Measurements from ENCODE around the gene CPB1. TPM values are rescaled to one million over a fixed set of nuclear protein-coding genes. Genes with fewer than 3 reads are reported as not detected.

The CPB1 gene
- total RNA-seq, 6 donors from 2014 or later, result 5.6 to 11.3 TPM; not detected in 4

DNA sequence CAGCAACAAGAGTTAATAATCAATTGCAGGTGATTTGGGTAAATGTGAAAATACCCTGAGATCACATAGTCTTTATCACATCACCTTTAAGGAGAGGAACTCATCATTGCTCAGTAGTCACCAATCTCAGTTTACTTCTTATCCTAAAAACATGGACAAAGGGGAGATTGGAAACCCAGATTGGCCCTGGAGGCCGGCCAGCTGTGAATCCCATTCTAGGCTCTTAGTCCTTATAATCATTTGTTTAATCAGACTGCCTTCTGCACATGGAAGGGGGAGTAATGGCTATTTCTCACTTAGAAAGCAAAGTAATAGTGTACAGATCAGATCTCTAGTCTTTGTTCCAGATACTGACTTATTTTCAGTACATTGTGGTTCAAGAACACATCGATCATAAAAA lies 37.2 kb upstream of the CPB1 start:
- WGBS, 2 donors, result 84 to 87% methylated on average over 2 of the region's 2 CpGs
- TF ChIP-seq POLR2A (IDR thresholded peaks at IDR 0.05), result no peak
- ATAC-seq (ENCODE audit: low FRiP score in 2 of 2), result no peak
- no peaks in the 10 kb centered on the region for H3K36me3 ChIP-seq
- H3K27ac ChIP-seq, result peak overlapping the region in 1 of 4 donors; percentile 48
- H3K9me3 ChIP-seq, result peaks cover 0 to 4% (median 0%) of the 10 kb centered on the region in 4 donors
- no peak for DNase-seq
- H3K27me3 ChIP-seq, result no peaks in the 10 kb centered on the region
- no peaks in the 10 kb centered on the region for H3K4me1 ChIP-seq
- H3K4me3 ChIP-seq, result no peak overlapping the region

DNA sequence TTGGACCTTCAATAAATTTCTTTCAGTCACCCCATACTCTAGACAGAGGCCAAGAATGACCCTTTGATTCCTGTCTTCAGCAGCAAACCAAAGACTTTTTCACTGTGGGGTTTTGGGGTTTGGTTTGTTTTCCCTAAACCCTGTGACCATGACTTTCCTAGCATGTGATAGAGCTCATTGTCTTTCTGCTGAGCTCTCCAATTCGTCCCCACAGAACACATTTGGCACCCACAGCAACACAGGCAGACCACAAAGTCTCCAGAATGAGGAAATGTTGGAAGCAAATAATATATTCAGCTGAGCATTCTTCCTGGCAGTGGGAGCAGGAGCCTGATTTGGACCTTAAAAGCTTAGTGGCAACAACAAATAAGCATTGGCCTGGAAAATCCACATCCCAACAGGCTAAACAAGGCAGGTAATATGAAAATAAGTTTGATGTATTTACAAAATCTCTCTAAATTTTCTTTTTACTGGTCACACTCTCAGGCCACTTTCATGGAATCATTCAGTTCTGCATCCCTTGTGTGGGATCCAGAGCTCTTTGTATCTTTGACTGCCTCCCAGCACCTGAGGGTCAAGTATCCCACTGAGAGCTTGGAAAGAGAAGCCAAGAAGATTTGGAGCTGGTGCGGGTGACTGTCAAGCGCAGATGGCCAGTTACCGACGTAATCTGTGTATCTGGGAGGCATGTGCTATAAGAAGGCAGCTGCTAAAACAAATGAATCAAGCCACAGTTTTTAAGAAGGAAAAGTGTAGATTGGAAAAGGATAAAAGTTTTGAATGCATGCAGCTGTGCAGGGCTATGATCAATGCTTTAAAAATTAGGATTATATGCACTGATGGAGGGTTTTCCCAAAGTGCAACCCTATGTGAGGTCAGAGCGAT lies 36.5 kb upstream of the CPB1 start:
- no peaks in the 10 kb centered on the region for H3K36me3 ChIP-seq
- H3K9me3 ChIP-seq, result peaks cover 0 to 4% (median 0%) of the 10 kb centered on the region in 4 donors
- peak overlapping the region in 1 of 4 donors; percentile 48 for H3K27ac ChIP-seq
- TF ChIP-seq POLR2A (IDR thresholded peaks at IDR 0.05), result peak in 1 of 4 donors; percentile 43
- TF ChIP-seq, protein P1, sequence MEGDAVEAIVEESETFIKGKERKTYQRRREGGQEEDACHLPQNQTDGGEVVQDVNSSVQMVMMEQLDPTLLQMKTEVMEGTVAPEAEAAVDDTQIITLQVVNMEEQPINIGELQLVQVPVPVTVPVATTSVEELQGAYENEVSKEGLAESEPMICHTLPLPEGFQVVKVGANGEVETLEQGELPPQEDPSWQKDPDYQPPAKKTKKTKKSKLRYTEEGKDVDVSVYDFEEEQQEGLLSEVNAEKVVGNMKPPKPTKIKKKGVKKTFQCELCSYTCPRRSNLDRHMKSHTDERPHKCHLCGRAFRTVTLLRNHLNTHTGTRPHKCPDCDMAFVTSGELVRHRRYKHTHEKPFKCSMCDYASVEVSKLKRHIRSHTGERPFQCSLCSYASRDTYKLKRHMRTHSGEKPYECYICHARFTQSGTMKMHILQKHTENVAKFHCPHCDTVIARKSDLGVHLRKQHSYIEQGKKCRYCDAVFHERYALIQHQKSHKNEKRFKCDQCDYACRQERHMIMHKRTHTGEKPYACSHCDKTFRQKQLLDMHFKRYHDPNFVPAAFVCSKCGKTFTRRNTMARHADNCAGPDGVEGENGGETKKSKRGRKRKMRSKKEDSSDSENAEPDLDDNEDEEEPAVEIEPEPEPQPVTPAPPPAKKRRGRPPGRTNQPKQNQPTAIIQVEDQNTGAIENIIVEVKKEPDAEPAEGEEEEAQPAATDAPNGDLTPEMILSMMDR (IDR thresholded peaks at IDR 0.05), result no peak
- no peak overlapping the region for H3K4me3 ChIP-seq
- ATAC-seq (ENCODE audit: low FRiP score in 2 of 2) (peak; percentile 11 to 90), DNase-seq (peak in 1 of 2 donors; percentile 25)
- H3K4me1 ChIP-seq, result no peaks in the 10 kb centered on the region
- 69 to 73% methylated on average over 6 of the region's 6 CpGs for WGBS, 2 donors
- H3K27me3 ChIP-seq, result no peaks in the 10 kb centered on the region

DNA sequence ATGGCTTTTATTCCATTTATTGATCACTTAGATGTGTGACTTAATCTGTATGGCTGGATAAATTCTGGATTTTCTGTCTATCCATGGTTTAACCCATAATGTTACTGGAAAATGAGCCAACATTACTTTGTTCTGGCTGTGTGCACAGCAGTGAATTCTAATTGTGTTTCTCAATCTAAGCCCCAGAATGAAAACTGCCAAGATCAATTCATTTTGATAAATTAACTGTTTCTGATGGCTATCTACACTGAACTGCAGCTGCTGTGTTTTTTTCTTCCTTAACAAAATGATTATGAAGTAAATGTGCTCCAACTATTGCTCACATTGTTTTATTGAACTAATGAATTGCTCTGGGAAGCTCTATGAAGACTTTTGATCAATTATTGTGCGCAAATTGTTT lies 35.7 kb upstream of the CPB1 start:
- DNase-seq, result no peak
- Histone ChIP-seq H3K27me3 (no peaks in the 10 kb centered on the region), H3K4me3 (no peak overlapping the region), H3K4me1 (no peaks in the 10 kb centered on the region), H3K9me3 (no peaks in the 10 kb centered on the region), H3K36me3 (no peaks in the 10 kb centered on the region), H3K27ac (no peak overlapping the region)
- TF ChIP-seq POLR2A (IDR thresholded peaks at IDR 0.05) (no peak), EP300 (IDR thresholded peaks at IDR 0.05) (no peak), POLR2AphosphoS5 (IDR thresholded peaks at IDR 0.05) (no peak)
- 90 to 92% methylated on average over 1 of the region's 1 CpG for WGBS, 2 donors
- no peak for ATAC-seq (ENCODE audit: low FRiP score in 2 of 2)

DNA sequence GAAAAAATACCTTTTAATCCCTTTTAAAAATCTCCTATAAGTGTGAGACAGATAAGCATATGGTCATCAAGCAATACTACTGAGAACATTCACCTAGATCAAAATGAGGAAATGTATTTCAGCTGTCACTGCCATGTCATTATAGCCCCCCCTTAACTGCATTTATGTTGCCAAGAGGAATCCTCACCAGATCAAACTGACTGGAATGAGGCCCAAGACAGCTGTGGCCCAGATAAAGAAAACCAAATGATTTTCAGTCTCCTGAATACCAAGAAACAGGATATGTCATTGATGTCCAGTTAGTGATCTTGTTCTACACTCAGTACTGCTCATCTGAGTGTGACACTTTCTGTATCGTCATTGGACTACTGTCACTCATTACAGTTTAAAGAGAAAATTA lies 35.1 kb upstream of the CPB1 start:
- no peaks in the 10 kb centered on the region for H3K9me3 ChIP-seq
- no peak overlapping the region for H3K4me3 ChIP-seq
- WGBS, 2 donors, result 86% methylated on average over 1 of the region's 1 CpG
- no peaks in the 10 kb centered on the region for H3K27me3 ChIP-seq
- DNase-seq (no peak), ATAC-seq (ENCODE audit: low FRiP score in 2 of 2) (no peak)
- no peaks in the 10 kb centered on the region for H3K4me1 ChIP-seq
- TF ChIP-seq EP300 (IDR thresholded peaks at IDR 0.05) (no peak), POLR2A (IDR thresholded peaks at IDR 0.05) (no peak), POLR2AphosphoS5 (IDR thresholded peaks at IDR 0.05) (no peak)
- TF ChIP-seq, protein P1 (IDR thresholded peaks at IDR 0.05), result no peak
- H3K36me3 ChIP-seq, result no peaks in the 10 kb centered on the region
- no peak overlapping the region for H3K27ac ChIP-seq

DNA sequence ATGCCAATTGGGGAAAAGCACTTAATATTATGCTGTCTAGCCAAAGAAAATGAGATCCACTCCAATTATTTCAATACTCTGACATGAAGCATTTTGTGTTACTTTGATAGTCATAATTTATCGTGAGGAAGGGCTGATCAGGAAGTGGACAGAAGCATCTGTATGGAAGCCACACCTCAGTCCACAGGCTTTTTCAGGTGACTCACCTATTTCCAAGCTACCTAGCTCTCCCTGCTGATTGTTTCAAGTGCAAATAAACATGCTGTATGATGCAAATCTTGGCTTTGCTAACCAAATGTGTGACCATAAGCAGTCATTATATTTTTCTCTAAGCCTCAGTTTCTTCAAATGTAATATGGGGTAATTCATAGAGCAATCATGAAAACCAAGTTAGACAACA lies 30.8 kb upstream of the CPB1 start:
- H3K27me3 ChIP-seq, result no peaks in the 10 kb centered on the region
- 64 to 72% methylated on average over 1 of the region's 1 CpG for WGBS, 2 donors
- ATAC-seq (ENCODE audit: low FRiP score in 2 of 2), result no peak
- H3K4me1 ChIP-seq, result no peaks in the 10 kb centered on the region
- no peak for DNase-seq
- TF ChIP-seq EP300 (IDR thresholded peaks at IDR 0.05) (no peak), POLR2AphosphoS5 (IDR thresholded peaks at IDR 0.05) (no peak), POLR2A (IDR thresholded peaks at IDR 0.05) (no peak)
- TF ChIP-seq, protein P1 (IDR thresholded peaks at IDR 0.05), result no peak
- H3K36me3 ChIP-seq, result no peaks in the 10 kb centered on the region
- H3K4me3 ChIP-seq, result no peak overlapping the region
- H3K27ac ChIP-seq, result no peak overlapping the region
- H3K9me3 ChIP-seq, result no peaks in the 10 kb centered on the region

DNA sequence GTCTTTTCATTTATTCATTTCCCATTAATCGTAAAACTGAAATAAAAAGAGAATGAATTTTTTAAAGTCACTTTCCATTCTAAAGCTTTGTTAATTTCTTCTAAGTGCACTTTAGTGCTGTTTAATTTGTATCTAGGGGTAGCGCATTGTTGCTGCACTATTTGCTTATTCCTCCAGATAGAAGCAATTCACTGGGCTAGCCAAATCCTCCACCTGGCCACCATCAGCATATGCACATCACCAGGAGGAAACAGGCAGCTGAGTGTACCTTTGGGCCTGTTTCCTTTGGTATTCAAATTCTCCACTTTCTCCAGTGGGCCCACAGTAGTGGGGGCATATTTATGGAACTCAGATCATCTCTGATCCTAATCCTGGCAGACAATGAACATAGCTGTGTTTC lies 29.8 kb upstream of the CPB1 start:
- Histone ChIP-seq H3K4me1 (no peaks in the 10 kb centered on the region), H3K9me3 (no peaks in the 10 kb centered on the region), H3K36me3 (no peaks in the 10 kb centered on the region), H3K27ac (no peak overlapping the region), H3K27me3 (no peaks in the 10 kb centered on the region), H3K4me3 (no peak overlapping the region)
- DNase-seq (no peak), ATAC-seq (ENCODE audit: low FRiP score in 2 of 2) (no peak)
- TF ChIP-seq POLR2AphosphoS5 (IDR thresholded peaks at IDR 0.05) (no peak), EP300 (IDR thresholded peaks at IDR 0.05) (no peak), POLR2A (IDR thresholded peaks at IDR 0.05) (no peak)
- TF ChIP-seq, protein P1 (IDR thresholded peaks at IDR 0.05), result no peak
- WGBS, 2 donors, result 85 to 95% methylated on average over 2 of the region's 2 CpGs
